HepG2 (cell line): ENCODE measurements around the gene PAK1. TPM values are rescaled to one million over a fixed set of nuclear protein-coding genes. Genes with fewer than 3 reads are reported as not detected.
"Not testable (repeated sequence)": the region's sequence is repeated elsewhere in the genome, so short reads cannot be mapped to it uniquely, and the experiment has no call there.

Source experiments
- ATAC-seq: fragments of 200-7000 bp; cut with Tn5 transposase; 3 replicates; pipeline ENCODE4 v1.9.1; 2020; ENCODE audit warnings: mild to moderate bottlenecking, moderate library complexity
- BruUV-seq: library from RNA; stranded (reverse); fragments of 400-500 nt; replicated peaks from 2 replicates; lab custom pipeline; 2021; lab: Mats Ljungman, UMichigan
- CTCF ChIA-PET: fragments of 300-600 bp; formaldehyde crosslinking; extraction: SDS; loops from one replicate; lab custom pipeline; 2021; ENCODE audit warnings: low total read pairs, inconsistent platforms, low intra/inter-chr PET ratio; lab: Yijun Ruan, JAX
- POLR2A ChIA-PET: fragments of 350-600 bp; sonication (Branson Sonifier 250); formaldehyde crosslinking; loops from one replicate; lab custom pipeline; 2020; ENCODE audit warnings: antibody characterized with exemption, inconsistent platforms; lab: Yijun Ruan, JAX
- DNase-seq: peaks from one replicate; pipeline ENCODE4 v3.0.0-alpha.2; 2015; ENCODE audit warnings: low spot score
- FAIRE-seq: peaks from 3 replicates; lab custom pipeline; 2011; peaks lifted over from hg19 to GRCh38; lab: Jason Lieb, UNC
- H2AFZ ChIP-seq: one replicate; pipeline ENCODE4 v1.6.1; 2011; ENCODE audit warnings: low read length, inconsistent platforms
- H3K27ac ChIP-seq: fragments of 300-600 bp; 3 replicates; pipeline ENCODE4 v1.8.0; 2011; ENCODE audit warnings: mixed run types, mild to moderate bottlenecking, mixed read lengths, low read length, inconsistent platforms; ENCODE audit not compliant: insufficient read depth; ENCODE audit errors: extremely low read length
- H3K27me3 ChIP-seq, 2 experiments: fragments of 200-600 bp in 1 of 2; 2 replicates in 1 of 2; 3 replicates in 1 of 2; pipeline versions ENCODE4 v1.6.0 to v1.8.0; 2011; ENCODE audit warnings: low read length in 2 of 2, mild to moderate bottlenecking in 2 of 2, moderate library complexity in 2 of 2, inconsistent platforms in 1 of 2; ENCODE audit not compliant: insufficient read depth in 2 of 2, control insufficient read depth in 1 of 2
- H3K36me3 ChIP-seq, 2 experiments: fragments of 200-600 bp in 1 of 2; replicated peaks in 1 of 2; 2 replicates in 1 of 2; 3 replicates in 1 of 2; pipeline versions ENCODE4 v1.5.1 to v1.8.0; 2011; ENCODE audit warnings: low read length in 2 of 2, inconsistent platforms in 1 of 2; ENCODE audit not compliant: insufficient read depth in 2 of 2, control insufficient read depth in 1 of 2
- H3K4me1 ChIP-seq: 2 replicates; pipeline ENCODE4 v1.5.1; 2012; ENCODE audit warnings: low read length, inconsistent platforms; ENCODE audit not compliant: insufficient read depth
- H3K4me2 ChIP-seq: 2 replicates; pipeline ENCODE4 v1.6.0; 2011; ENCODE audit warnings: low read depth, low read length, inconsistent platforms
- H3K4me3 ChIP-seq, 3 experiments: fragments of 200-600 bp in 1 of 3; sonication (generic), shearing (Covaris generic) in 1 of 3; replicated peaks in 1 of 3; 2 replicates each; pipeline ENCODE4 v1.5.1; 2011 to 2016; ENCODE audit warnings: low read length in 3 of 3, inconsistent platforms in 2 of 3, low read depth in 2 of 3, mild to moderate bottlenecking in 2 of 3, control low read depth in 1 of 3, mixed read lengths in 1 of 3; ENCODE audit not compliant: insufficient read depth in 1 of 3
- H3K79me2 ChIP-seq: one replicate; pipeline ENCODE4 v1.6.1; 2011; ENCODE audit warnings: low read length, inconsistent platforms; ENCODE audit not compliant: insufficient read depth
- H3K9ac ChIP-seq: 2 replicates; pipeline ENCODE4 v1.6.0; 2011; ENCODE audit warnings: mild to moderate bottlenecking, low read depth, low read length, inconsistent platforms; ENCODE audit not compliant: insufficient read depth
- H3K9me3 ChIP-seq: 2 replicates; pipeline ENCODE4 v1.5.1; 2012; ENCODE audit warnings: mild to moderate bottlenecking, low read length
- H4K20me1 ChIP-seq: 2 replicates; pipeline ENCODE4 v1.6.0; 2011; ENCODE audit warnings: inconsistent platforms, mild to moderate bottlenecking, low read length, moderate library complexity; ENCODE audit not compliant: insufficient read depth
- ASH2L ChIP-seq: fragments of 300-600, 200-600 bp; sonication (generic); IDR thresholded peaks from 2 replicates; pipeline ENCODE4 v1.7.0; 2017; ENCODE audit warnings: low read depth, mild to moderate bottlenecking, moderate library complexity, mixed read lengths, low read length; ENCODE audit not compliant: insufficient read length
- EP300 ChIP-seq, 3 experiments: sonication (generic) in 1 of 3; formaldehyde crosslinking in 1 of 3; IDR thresholded peaks; 2 replicates each; pipeline versions ENCODE4 v1.5.1 to v1.6.1; 2011 to 2020; ENCODE audit warnings: low read depth in 2 of 3, low read length in 2 of 3, borderline replicate concordance in 1 of 3, improper control_type of control experiment in 1 of 3, mild to moderate bottlenecking in 1 of 3, missing genetic modification reagents in 1 of 3, moderate library complexity in 1 of 3
- ISL2 ChIP-seq: sonication (generic); formaldehyde crosslinking; IDR thresholded peaks from 2 replicates; pipeline ENCODE4 v1.5.0; 2020; ENCODE audit warnings: missing genetic modification reagents
- STAG1 ChIP-seq: sonication (generic); formaldehyde crosslinking; IDR thresholded peaks from 2 replicates; pipeline ENCODE4 v1.4.0; 2020; ENCODE audit warnings: missing genetic modification reagents
- TBP ChIP-seq: sonication (generic); formaldehyde crosslinking; IDR thresholded peaks from 2 replicates; pipeline ENCODE4 v1.5.0; 2020; ENCODE audit warnings: missing genetic modification reagents
- WGBS: methylation state at CpG from one replicate; pipeline ENCODE4 v1.1.6; 2017; ENCODE audit warnings: low lambda C conversion rate; 5-methylcytosine and 5-hydroxymethylcytosine counted together
- in situ Hi-C: cut with HindIII; loops from 2 replicates; pipeline ENCODE4 v1.10.0; 2017; ENCODE audit warnings: low pct_unique_long_range_greater_than_20kb; ENCODE audit not compliant: extremely low pct_ligation_motif_present
- intact Hi-C: fragments of 100-400 bp; cut with micrococcal nuclease; formaldehyde crosslinking; loops from one replicate; pipeline ENCODE4 v1.10.0; 2022; ENCODE audit not compliant: unreplicated experiment
- polyA plus RNA-seq, 8 experiments: library from polyadenylated mRNA; depleted of rRNA in 3 of 8; stranded (reverse) in 7 of 8; unstranded in 1 of 8; fragments of >200 nt; fragmentation: Illumina TruSeq in 4 of 8; extraction: Trizol in 4 of 8; gene quantifications; 2 replicates each; pipeline versions ENCODE4 v1.2.1 to v1.2.3, GENCODE V29; 2011 to 2016; ENCODE audit warnings: low read depth in 4 of 8, missing spikeins in 1 of 8, mixed read lengths in 1 of 8; ENCODE audit not compliant: insufficient read depth in 1 of 8
- total RNA-seq, 5 experiments: library from RNA; depleted of rRNA; stranded (reverse); fragments of >200 nt; fragmentation: Illumina TruSeq; extraction: Trizol; gene quantifications; 2 replicates each; pipeline ENCODE4 v1.2.3, GENCODE V29; 2016; ENCODE audit warnings: low read depth in 1 of 5
- TF ChIP-seq, protein P1 (sequence below): sonication (generic); formaldehyde crosslinking; IDR thresholded peaks from 2 replicates; pipeline ENCODE4 v1.4.0; 2020; ENCODE audit warnings: low read depth, mild to moderate bottlenecking, missing genetic modification reagents

The PAK1 gene
- total and polyA plus RNA-seq, 2 of the 13 experiments (the other 11 are each of a cell fraction or from before 2014, with no cell fraction given): 1.5 to 4.3 TPM

DNA sequence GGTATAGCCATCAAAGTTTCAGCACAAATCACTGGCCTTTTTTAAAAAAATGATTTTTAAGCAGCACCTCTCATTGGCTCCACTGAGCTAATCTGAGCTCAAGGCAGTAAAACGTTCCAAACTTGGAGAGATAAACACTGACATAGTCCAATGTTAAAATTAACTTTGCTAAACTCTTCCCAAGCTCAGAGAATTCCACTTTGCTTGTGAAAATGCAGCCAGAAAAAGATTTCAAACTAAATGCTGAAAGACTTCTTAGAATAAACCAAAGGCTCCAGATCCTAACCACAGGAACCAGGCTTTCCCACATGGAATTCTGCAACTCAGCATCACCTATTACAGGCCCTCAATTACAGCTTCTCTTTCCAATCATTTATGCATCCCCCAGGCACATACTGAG lies 87.7 kb downstream of the PAK1 start:
- in situ Hi-C loops (no loop called here), intact Hi-C loops (no loop called here)
- TF ChIP-seq TBP (CRISPR knock-in tag) (no peak), EP300 (IDR thresholded peaks at IDR 0.05; ENCODE audit: low read depth in 2 of 2, low read length in 2 of 2) (no peak), EP300 (CRISPR knock-in tag; IDR thresholded peaks at IDR 0.05; ENCODE audit: borderline replicate concordance) (no peak), ASH2L (no peak), ISL2 (CRISPR knock-in tag) (no peak), STAG1 (CRISPR knock-in tag) (no peak)
- TF ChIP-seq, protein P1, sequence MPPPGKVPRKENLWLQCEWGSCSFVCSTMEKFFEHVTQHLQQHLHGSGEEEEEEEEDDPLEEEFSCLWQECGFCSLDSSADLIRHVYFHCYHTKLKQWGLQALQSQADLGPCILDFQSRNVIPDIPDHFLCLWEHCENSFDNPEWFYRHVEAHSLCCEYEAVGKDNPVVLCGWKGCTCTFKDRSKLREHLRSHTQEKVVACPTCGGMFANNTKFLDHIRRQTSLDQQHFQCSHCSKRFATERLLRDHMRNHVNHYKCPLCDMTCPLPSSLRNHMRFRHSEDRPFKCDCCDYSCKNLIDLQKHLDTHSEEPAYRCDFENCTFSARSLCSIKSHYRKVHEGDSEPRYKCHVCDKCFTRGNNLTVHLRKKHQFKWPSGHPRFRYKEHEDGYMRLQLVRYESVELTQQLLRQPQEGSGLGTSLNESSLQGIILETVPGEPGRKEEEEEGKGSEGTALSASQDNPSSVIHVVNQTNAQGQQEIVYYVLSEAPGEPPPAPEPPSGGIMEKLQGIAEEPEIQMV (CRISPR knock-in tag): no peak
- Histone ChIP-seq H3K4me3 (no peak overlapping the region), H3K27me3 (no peaks in the 10 kb centered on the region), H3K79me2 (no peaks in the 10 kb centered on the region), H3K36me3 (no peaks in the 10 kb centered on the region), H3K9me3 (no peaks in the 10 kb centered on the region), H2AFZ (no peak overlapping the region), H3K27ac (no peak overlapping the region), H3K4me2 (no peak overlapping the region), H4K20me1 (no peaks in the 10 kb centered on the region), H3K4me1 (no peaks in the 10 kb centered on the region), H3K9ac (no peak overlapping the region)
- CTCF ChIA-PET: no interaction called here
- whole genome bisulfite sequencing: 4% methylated on average over 1 of the region's 1 CpG
- POLR2A ChIA-PET: no interaction called here
- no peak for FAIRE-seq
- ATAC-seq: no peak
- no peak for DNase-seq
- BruUV-seq: no TSS peak

DNA sequence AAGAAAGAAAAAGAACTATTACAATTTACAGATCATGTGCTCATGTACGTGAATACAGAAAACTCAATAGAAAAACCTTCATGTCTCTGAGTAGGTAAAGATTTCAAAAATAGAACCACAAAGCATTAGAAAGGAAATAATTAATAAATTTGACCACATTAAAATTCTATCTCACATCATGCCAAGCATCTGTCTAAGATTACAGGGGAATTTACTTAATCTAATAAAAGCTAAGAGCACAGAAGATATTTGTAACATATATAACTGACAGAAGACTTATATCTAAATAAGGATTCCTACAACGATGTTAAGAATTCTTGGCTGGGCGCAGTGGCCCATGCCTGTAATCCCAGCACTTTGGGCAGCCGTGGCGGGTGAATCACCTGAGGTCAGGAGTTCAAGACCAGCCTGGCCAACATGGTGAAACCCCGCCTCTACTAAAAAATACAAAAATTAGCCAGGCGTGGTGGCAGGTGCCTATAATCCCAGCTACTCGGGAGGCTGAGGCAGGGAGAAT lies 88.6 kb downstream of the PAK1 start:
- H2AFZ ChIP-seq, H3K9me3 ChIP-seq, H4K20me1 ChIP-seq, H3K9ac ChIP-seq, DNase-seq, intact Hi-C loops, POLR2A ChIA-PET, H3K79me2 ChIP-seq, H3K4me3 ChIP-seq, FAIRE-seq, H3K4me1 ChIP-seq, BruUV-seq, in situ Hi-C loops, H3K36me3 ChIP-seq, CTCF ChIA-PET, H3K27ac ChIP-seq, ATAC-seq, H3K4me2 ChIP-seq, H3K27me3 ChIP-seq: not testable (repeated sequence)
- 75% methylated on average over 8 of the region's 8 CpGs for WGBS
